HepG2 (cell line): ENCODE results near the gene PRPF38A.

Experiments
- MEIS1 ChIP-seq: sonication (generic); formaldehyde crosslinking; IDR thresholded peaks from 2 replicates; pipeline ENCODE4 v1.9.0; 2021; ENCODE audit warnings: mild to moderate bottlenecking, missing genetic modification reagents, moderate library complexity, borderline replicate concordance
- NCOA2 ChIP-seq: sonication (generic); formaldehyde crosslinking; IDR thresholded peaks from 2 replicates; pipeline ENCODE4 v1.8.0; 2022; ENCODE audit warnings: inconsistent platforms
- SMAD3 ChIP-seq: sonication (generic); formaldehyde crosslinking; IDR thresholded peaks from 2 replicates; pipeline ENCODE4 v1.4.0; 2020; ENCODE audit warnings: missing genetic modification reagents
- SMARCC2 ChIP-seq: fragments of 450-650 bp; IDR thresholded peaks from 2 replicates; pipeline ENCODE4 v1.6.1; 2017; ENCODE audit warnings: antibody characterized with exemption, mild to moderate bottlenecking
- TAF1 ChIP-seq: sonication (generic); formaldehyde crosslinking; IDR thresholded peaks from 2 replicates; pipeline ENCODE4 v1.4.0; 2020; ENCODE audit warnings: missing genetic modification reagents
- TF ChIP-seq, protein P1 (sequence below): sonication (generic); formaldehyde crosslinking; IDR thresholded peaks from 2 replicates; pipeline ENCODE4 v1.5.0; 2020; ENCODE audit warnings: mild to moderate bottlenecking, missing genetic modification reagents, moderate library complexity

- TF ChIP-seq MEIS1 (CRISPR knock-in tag) (no peak), NCOA2 (CRISPR knock-in tag) (no peak), SMAD3 (CRISPR knock-in tag) (no peak), TAF1 (CRISPR knock-in tag) (no peak), SMARCC2 (no peak)
- TF ChIP-seq, protein P1, sequence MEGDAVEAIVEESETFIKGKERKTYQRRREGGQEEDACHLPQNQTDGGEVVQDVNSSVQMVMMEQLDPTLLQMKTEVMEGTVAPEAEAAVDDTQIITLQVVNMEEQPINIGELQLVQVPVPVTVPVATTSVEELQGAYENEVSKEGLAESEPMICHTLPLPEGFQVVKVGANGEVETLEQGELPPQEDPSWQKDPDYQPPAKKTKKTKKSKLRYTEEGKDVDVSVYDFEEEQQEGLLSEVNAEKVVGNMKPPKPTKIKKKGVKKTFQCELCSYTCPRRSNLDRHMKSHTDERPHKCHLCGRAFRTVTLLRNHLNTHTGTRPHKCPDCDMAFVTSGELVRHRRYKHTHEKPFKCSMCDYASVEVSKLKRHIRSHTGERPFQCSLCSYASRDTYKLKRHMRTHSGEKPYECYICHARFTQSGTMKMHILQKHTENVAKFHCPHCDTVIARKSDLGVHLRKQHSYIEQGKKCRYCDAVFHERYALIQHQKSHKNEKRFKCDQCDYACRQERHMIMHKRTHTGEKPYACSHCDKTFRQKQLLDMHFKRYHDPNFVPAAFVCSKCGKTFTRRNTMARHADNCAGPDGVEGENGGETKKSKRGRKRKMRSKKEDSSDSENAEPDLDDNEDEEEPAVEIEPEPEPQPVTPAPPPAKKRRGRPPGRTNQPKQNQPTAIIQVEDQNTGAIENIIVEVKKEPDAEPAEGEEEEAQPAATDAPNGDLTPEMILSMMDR (CRISPR knock-in tag) = no peak
Observed at GRCh38 chr1:52367272-52367671, 37.1 kb upstream of the PRPF38A start.
